Limb (tissue), 2 donors: ENCODE results near the gene RNF207.

Experiments
- DNase-seq, 2 donors: peaks; one replicate each; pipeline ENCODE4 v3.0.0-alpha.2; 2016; ENCODE audit errors: extremely low spot score in 2 of 2

RNF207 gene

GRCh38 chr1:6205849-6206519 lies at the start of gene RNF207:
TSS of gene RNF207 (plus strand) at chr1:6206119. CDS start at chr1:6206536, 417 bp downstream.
- DNase-seq: peak in 1 of 2 donors; percentile 81

- DNase-seq: no peak
These were observed 48.8 kb upstream of the RNF207 start for GRCh38 chr1:6157132-6157527.

- DNase-seq: no peak
These were observed 48.3 kb upstream of the RNF207 start for GRCh38 chr1:6157528-6158174.

GRCh38 chr1:6158181-6158580 lies 47.7 kb upstream of the RNF207 start:
- no peak for DNase-seq

GRCh38 chr1:6162341-6162740 lies 43.6 kb upstream of the RNF207 start:
- no peak for DNase-seq

- no peak for DNase-seq
These were observed 43.1 kb upstream of the RNF207 start for GRCh38 chr1:6162773-6163172.

- DNase-seq: no peak
These were observed 42.5 kb upstream of the RNF207 start for GRCh38 chr1:6163191-6163972.

- DNase-seq: no peak
These were observed 41.8 kb upstream of the RNF207 start for GRCh38 chr1:6163973-6164617.

GRCh38 chr1:6165027-6165426 lies 40.9 kb upstream of the RNF207 start:
- no peak for DNase-seq

GRCh38 chr1:6165441-6165985 lies 40.4 kb upstream of the RNF207 start:
- DNase-seq: no peak

GRCh38 chr1:6166221-6166620 lies 39.7 kb upstream of the RNF207 start:
- no peak for DNase-seq

- no peak for DNase-seq
These were observed 39.1 kb upstream of the RNF207 start for GRCh38 chr1:6166655-6167390.

- no peak for DNase-seq
These were observed 38.3 kb upstream of the RNF207 start for GRCh38 chr1:6167391-6168303.

- DNase-seq: no peak
These were observed 36.9 kb upstream of the RNF207 start for GRCh38 chr1:6168947-6169586.

GRCh38 chr1:6170116-6170741 lies 35.7 kb upstream of the RNF207 start:
- no peak for DNase-seq

- no peak for DNase-seq
These were observed 35.1 kb upstream of the RNF207 start for GRCh38 chr1:6170742-6171201.

GRCh38 chr1:6171548-6172124 lies 34.3 kb upstream of the RNF207 start:
- peak in 1 of 2 donors; percentile 24 for DNase-seq

GRCh38 chr1:6172549-6172948 lies 33.4 kb upstream of the RNF207 start:
- no peak for DNase-seq
